ENCODE data around the gene POLR3A. TPM values are rescaled to one million over a fixed set of nuclear protein-coding genes. Genes with fewer than 3 reads are reported as not detected.

POLR3A gene
- total RNA-seq, 1 donor from 2014 or later = 31.4 TPM

GRCh38 chr10:78072504-78072903, 43.2 kb upstream of the POLR3A start:
- Histone ChIP-seq H3K27ac (ENCODE audit: low read depth, low read length) (no peak overlapping the region), H3K36me3 (ENCODE audit: insufficient read depth, low read length) (no peaks in the 10 kb centered on the region), H3K79me2 (ENCODE audit: insufficient read depth, low read length) (no peaks in the 10 kb centered on the region), H3K9ac (ENCODE audit: low read length) (no peak overlapping the region), H3K4me1 (ENCODE audit: insufficient read depth, low read length) (no peaks in the 10 kb centered on the region), H3K4me2 (ENCODE audit: low read length) (no peak overlapping the region), H2AFZ (ENCODE audit: low read depth, low read length) (no peak overlapping the region), H3K4me3 (ENCODE audit: insufficient read depth, low read depth, low read length) (no peak overlapping the region), H3K9me3 (ENCODE audit: insufficient read depth, low read depth, low read length) (no peaks in the 10 kb centered on the region), H3K27me3 (ENCODE audit: insufficient read depth, low read length) (no peaks in the 10 kb centered on the region), H4K20me1 (ENCODE audit: insufficient read depth, low read length) (no peaks in the 10 kb centered on the region)
- TF ChIP-seq CTCF (IDR thresholded peaks at IDR 0.05; ENCODE audit: insufficient read depth, low read depth, low read length) (no peak), EZH2 (IDR thresholded peaks at IDR 0.05; ENCODE audit: insufficient read depth, low read length) (no peak)
- H3K27me3 Mint-ChIP-seq (ENCODE audit: low read depth, unreplicated experiment) = peaks cover 16% of the 10 kb centered on the region
- H3K9me3 Mint-ChIP-seq (ENCODE audit: unreplicated experiment) = peaks cover 21% of the 10 kb centered on the region
- peaks cover 4% of the 10 kb centered on the region for H3K36me3 Mint-ChIP-seq (ENCODE audit: low read depth, unreplicated experiment)
- H3K4me3 Mint-ChIP-seq (ENCODE audit: unreplicated experiment) = no peak overlapping the region
- FAIRE-seq (no peak), DNase-seq (ENCODE audit: low read depth) (no peak)
- no peak overlapping the region for H3K27ac Mint-ChIP-seq (ENCODE audit: unreplicated experiment)
- no peaks in the 10 kb centered on the region for H3K4me1 Mint-ChIP-seq (ENCODE audit: low read depth, unreplicated experiment)

GRCh38 chr10:78071857-78072179, 42.5 kb upstream of the POLR3A start:
- H3K9ac ChIP-seq (ENCODE audit: low read length) = no peak overlapping the region
- no peak overlapping the region for H2AFZ ChIP-seq (ENCODE audit: low read depth, low read length)
- no peak overlapping the region for H3K4me2 ChIP-seq (ENCODE audit: low read length)
- TF ChIP-seq EZH2 (IDR thresholded peaks at IDR 0.05; ENCODE audit: insufficient read depth, low read length) (no peak), CTCF (IDR thresholded peaks at IDR 0.05; ENCODE audit: insufficient read depth, low read depth, low read length) (no peak)
- H3K9me3 ChIP-seq (ENCODE audit: insufficient read depth, low read depth, low read length) = no peaks in the 10 kb centered on the region
- DNase-seq (ENCODE audit: low read depth) (no peak), FAIRE-seq (no peak)
- no peaks in the 10 kb centered on the region for H4K20me1 ChIP-seq (ENCODE audit: insufficient read depth, low read length)
- H3K27me3 Mint-ChIP-seq (ENCODE audit: low read depth, unreplicated experiment) = peaks cover 22% of the 10 kb centered on the region
- peaks cover 1% of the 10 kb centered on the region for H3K4me1 Mint-ChIP-seq (ENCODE audit: low read depth, unreplicated experiment)
- H3K9me3 Mint-ChIP-seq (ENCODE audit: unreplicated experiment) = peaks cover 18% of the 10 kb centered on the region
- no peaks in the 10 kb centered on the region for H3K36me3 ChIP-seq (ENCODE audit: insufficient read depth, low read length)
- no peak overlapping the region for H3K4me3 Mint-ChIP-seq (ENCODE audit: unreplicated experiment)
- H3K27ac ChIP-seq (ENCODE audit: low read depth, low read length) = no peak overlapping the region
- H3K79me2 ChIP-seq (ENCODE audit: insufficient read depth, low read length) = no peaks in the 10 kb centered on the region
- no peak overlapping the region for H3K27ac Mint-ChIP-seq (ENCODE audit: unreplicated experiment)
- H3K4me1 ChIP-seq (ENCODE audit: insufficient read depth, low read length) = no peaks in the 10 kb centered on the region
- H3K4me3 ChIP-seq (ENCODE audit: insufficient read depth, low read depth, low read length) = no peak overlapping the region
- peaks cover 4% of the 10 kb centered on the region for H3K36me3 Mint-ChIP-seq (ENCODE audit: low read depth, unreplicated experiment)
- H3K27me3 ChIP-seq (ENCODE audit: insufficient read depth, low read length) = no peaks in the 10 kb centered on the region

- Histone ChIP-seq H3K79me2 (ENCODE audit: insufficient read depth, low read length) (no peaks in the 10 kb centered on the region), H4K20me1 (ENCODE audit: insufficient read depth, low read length) (no peaks in the 10 kb centered on the region), H3K4me2 (ENCODE audit: low read length) (no peak overlapping the region), H3K9me3 (ENCODE audit: insufficient read depth, low read depth, low read length) (no peaks in the 10 kb centered on the region), H3K27me3 (ENCODE audit: insufficient read depth, low read length) (no peaks in the 10 kb centered on the region), H3K36me3 (ENCODE audit: insufficient read depth, low read length) (no peaks in the 10 kb centered on the region), H3K4me1 (ENCODE audit: insufficient read depth, low read length) (no peaks in the 10 kb centered on the region), H3K9ac (ENCODE audit: low read length) (no peak overlapping the region), H3K27ac (ENCODE audit: low read depth, low read length) (no peak overlapping the region), H3K4me3 (ENCODE audit: insufficient read depth, low read depth, low read length) (no peak overlapping the region), H2AFZ (ENCODE audit: low read depth, low read length) (no peak overlapping the region)
- peaks cover 18% of the 10 kb centered on the region for H3K9me3 Mint-ChIP-seq (ENCODE audit: unreplicated experiment)
- TF ChIP-seq EZH2 (IDR thresholded peaks at IDR 0.05; ENCODE audit: insufficient read depth, low read length) = no peak
- TF ChIP-seq CTCF (IDR thresholded peaks at IDR 0.05; ENCODE audit: insufficient read depth, low read depth, low read length) = no peak
- H3K27ac Mint-ChIP-seq (ENCODE audit: unreplicated experiment) = no peak overlapping the region
- peaks cover 4% of the 10 kb centered on the region for H3K36me3 Mint-ChIP-seq (ENCODE audit: low read depth, unreplicated experiment)
- peaks cover 4% of the 10 kb centered on the region for H3K4me1 Mint-ChIP-seq (ENCODE audit: low read depth, unreplicated experiment)
- FAIRE-seq (no peak), DNase-seq (ENCODE audit: low read depth) (no peak)
- H3K27me3 Mint-ChIP-seq (ENCODE audit: low read depth, unreplicated experiment) = peaks cover 22% of the 10 kb centered on the region
- H3K4me3 Mint-ChIP-seq (ENCODE audit: unreplicated experiment) = no peak overlapping the region
These were observed 42.0 kb upstream of the POLR3A start for GRCh38 chr10:78071140-78071856.
